GM18873 (cell line): ENCODE measurements around the gene FLNA.

Experiments
- ATAC-seq: cut with Tn5 transposase; IDR thresholded peaks from one replicate; pipeline ENCODE4 v1.9.1; 2021; ENCODE audit warnings: mild to moderate bottlenecking, moderate library complexity, moderate number of reproducible peaks; ENCODE audit not compliant: unreplicated experiment, low FRiP score

Gene FLNA

DNA sequence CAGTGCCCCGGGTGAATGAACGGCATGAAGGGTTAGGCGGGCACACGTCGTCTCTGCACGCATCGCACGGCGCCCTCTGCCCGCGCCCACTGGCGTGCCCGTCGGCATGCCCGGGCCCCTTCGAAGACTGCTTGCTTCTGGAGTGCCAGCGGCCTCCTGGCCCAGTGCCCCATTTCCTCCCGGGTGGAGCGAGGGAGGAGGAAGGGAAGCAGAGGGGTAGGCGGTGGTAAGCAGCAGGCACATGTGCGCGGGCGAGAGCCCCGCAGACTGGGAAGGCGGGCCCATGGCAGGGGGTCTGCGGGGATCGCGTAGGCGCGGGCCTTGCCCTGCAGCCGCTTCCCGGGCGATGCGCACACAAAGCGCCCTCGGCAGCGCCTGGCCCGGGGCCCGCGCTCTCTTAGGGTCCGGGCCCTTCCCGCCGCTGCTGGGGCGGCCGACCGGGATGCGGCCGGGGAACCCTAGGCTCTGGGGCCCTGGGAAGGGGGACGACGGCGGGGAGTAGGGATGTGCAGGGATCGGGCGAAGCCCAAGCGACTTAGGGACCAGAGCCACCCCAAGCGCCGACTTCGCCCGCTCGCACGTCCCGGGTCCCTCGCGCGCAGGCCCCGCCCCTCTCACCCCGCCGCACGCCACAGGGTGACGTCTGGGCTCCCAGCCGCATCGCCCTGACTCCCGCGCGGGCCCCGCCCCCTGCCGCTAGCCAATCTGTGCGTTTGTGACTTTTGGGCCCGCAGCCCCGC lies 3.8 kb upstream of the FLNA start:
- no peak for ATAC-seq

DNA sequence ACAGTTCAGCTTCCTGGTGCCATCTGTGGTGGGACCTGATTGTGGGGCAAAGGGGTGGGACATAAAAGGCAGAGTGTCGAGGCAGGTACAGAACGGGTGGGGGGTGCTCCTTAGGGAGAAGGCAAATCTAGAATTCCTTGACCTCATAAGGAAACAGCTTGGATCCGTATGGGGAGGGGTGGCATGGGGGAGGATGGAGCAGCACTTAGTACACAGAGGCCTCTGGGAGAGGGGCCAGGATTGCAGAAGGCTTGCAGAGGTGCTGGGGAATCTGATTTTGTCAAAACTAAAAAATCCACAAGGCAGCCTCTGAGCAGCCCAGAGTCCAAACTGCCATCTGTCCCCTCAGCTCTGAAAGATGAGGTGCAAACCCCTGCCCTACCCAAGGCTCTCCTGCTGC lies 2.3 kb upstream of the FLNA start:
- no peak for ATAC-seq

- no peak for ATAC-seq
Measured at GRCh38 chrX:154375156-154375504, 696 bp upstream of the FLNA start.

GRCh38 chrX:154373340-154374306 lies 811 bp downstream of the FLNA start:
- no peak for ATAC-seq

DNA sequence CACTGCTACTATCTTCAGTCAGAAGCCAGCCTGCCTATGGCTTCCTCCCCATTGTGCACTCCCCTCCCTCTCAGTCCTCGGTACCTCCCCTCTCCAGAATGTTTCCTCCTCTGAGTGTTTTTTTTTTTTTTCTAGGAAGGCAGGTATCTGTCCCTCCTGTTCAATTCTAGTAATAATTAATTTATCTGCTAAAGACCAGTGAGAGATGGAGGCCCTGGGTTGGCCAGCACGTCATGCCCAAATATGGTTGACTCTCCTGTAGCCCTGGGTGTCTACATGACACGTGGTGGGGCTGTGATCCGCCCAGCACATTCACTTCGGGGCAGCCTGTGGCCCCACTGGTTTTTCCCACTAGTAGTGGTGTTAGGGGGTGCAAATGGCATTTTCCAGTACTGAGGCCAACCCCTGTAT lies 1.8 kb downstream of the FLNA start:
- ATAC-seq: no peak

- peak; percentile 5 for ATAC-seq
Measured at GRCh38 chrX:154371789-154372300, 2.6 kb downstream of the FLNA start.

GRCh38 chrX:154371017-154371788 lies 3.2 kb downstream of the FLNA start:
- ATAC-seq: peak; percentile 39

DNA sequence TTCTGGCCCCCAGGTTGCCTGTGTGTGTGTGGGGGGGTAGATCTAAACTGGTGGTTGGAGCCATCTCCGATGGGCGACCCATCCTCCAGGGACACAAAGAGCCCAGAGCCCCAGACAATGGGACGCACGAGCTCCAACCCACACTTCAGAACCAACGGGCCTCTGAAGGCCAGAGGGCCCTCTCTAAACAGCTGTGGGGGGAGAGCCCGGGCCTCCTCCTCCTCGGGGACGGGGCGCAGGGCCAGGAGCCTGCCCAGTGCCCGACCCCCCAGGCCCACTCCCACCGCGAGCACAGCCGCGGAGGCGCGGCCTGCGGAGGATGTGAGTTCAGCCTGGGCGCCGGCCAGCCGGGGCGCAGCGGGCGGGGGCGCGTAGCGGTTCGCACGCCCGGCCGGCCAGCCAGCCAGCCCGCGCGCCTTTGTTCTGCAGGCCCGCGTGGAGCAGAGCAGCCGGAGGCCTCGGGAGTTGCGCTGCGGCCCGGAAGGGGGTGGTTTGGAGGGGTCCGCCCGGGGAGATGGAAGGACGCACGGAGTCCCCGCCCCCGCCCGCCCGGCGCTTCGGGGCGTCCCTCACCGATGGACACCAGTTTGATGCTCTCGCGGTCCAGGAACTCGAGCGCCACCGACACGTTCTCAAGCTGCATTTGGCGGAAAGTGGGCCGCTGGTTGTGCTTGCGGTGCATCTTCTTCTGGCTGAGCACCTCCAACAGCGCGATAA lies 4.0 kb downstream of the FLNA start:
- no peak for ATAC-seq

DNA sequence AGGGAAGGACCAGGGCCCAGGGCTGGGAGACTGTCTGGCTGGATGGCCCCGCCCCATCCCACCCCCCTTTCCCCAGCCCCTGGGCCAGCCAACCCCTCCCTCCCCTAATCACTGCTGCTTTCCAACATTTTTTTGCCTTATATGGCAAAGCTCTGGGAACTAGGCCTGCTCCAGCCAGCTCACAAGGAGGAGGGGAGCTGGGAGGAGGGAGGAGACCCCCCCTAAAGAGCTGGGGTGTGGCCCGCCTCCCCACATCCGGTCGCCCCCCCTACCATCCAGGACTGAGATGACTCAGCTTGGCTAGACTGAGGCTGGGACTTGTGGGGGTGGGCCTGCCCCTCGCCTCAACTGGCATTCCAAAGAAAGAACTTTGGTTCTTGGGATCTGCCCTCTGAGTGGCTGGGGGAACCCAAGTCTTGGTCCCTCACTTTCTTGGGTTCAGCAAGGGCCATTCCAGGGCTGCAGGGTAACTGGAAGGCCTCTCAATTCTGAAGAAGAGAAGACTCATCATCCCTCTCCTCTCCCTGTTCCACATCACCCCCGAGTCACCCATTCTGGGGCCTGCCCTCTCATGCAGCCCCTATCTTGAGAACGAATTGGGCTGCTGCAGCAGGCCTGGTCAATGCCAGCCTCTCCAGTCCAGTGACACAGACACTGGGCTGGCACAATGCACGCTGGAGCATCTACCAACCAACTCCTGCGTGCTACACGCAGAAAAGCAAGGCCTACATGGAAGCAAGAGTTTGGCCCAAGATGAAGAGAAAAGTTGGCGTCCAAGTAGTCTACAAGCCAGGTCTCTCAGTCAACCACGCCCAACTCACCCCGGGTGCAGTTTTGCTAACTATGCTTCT lies 4.8 kb downstream of the FLNA start:
- no peak for ATAC-seq

GRCh38 chrX:154368630-154369448 lies 5.6 kb downstream of the FLNA start:
- ATAC-seq: no peak

GRCh38 chrX:154367474-154368308 lies 6.7 kb downstream of the FLNA start:
- no peak for ATAC-seq

- no peak for ATAC-seq
Measured at GRCh38 chrX:154366666-154367055, 7.8 kb downstream of the FLNA start.

DNA sequence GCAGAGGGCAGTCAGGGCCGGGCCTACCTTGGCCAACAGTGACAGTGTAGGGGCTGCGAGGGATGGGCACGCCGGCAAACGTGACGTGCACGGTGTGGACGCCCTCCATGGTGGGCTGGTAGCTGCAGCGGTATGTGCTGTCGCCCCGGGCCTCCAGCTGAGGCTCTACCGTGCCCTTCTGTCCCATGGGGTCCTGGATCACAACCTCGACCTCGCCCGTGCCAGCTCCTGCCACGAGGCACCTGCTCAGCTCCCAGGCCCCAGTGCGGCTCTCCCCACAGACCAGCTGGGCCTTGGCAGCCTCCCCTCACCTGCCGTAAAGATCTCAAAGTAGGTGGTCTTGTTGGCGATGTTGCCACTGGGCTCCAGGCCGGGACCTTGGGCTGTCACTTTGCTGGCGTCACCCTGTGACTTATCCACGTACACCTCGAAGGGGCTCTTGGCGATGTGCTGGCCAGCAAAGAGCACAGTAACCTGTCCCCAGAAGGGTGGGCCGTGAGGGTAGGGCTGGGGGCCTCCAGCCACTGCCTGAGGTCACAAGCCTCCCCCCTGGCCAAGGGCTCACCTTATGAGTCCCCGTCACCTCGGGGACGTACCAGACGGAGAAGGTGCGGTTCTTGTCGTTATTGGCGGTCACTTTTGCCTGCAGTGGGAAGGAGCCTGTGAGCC lies 8.3 kb downstream of the FLNA start:
- no peak for ATAC-seq

- no peak for ATAC-seq
Measured at GRCh38 chrX:154365052-154365600, 9.3 kb downstream of the FLNA start.

GRCh38 chrX:154363706-154364439 lies 10.6 kb downstream of the FLNA start:
- ATAC-seq: no peak
